ENCODE data around the gene WFDC9.
A peak's percentile ranks its signal among the peaks of the same experiment; 100 is the strongest.
"Not testable (repeated sequence)": the region's sequence is repeated elsewhere in the genome, so short reads cannot be mapped to it uniquely, and the experiment has no call there.

The WFDC9 gene

GRCh38 chr20:45631184-45631583, at the start of gene WFDC9:
TSS of gene WFDC9 (minus strand) at chr20:45631284. CDS start at chr20:45610181, 21,103 bp downstream.
- DNase-seq = no peak

GRCh38 chr20:45679650-45680049, 48.6 kb upstream of the WFDC9 start:
- no peak for DNase-seq

GRCh38 chr20:45672765-45673164, 41.7 kb upstream of the WFDC9 start:
- no peak for DNase-seq

GRCh38 chr20:45670139-45670538, 39.1 kb upstream of the WFDC9 start, which contains the start of gene WFDC11:
TSS of gene WFDC11 (minus strand) at chr20:45670239. CDS start at chr20:45650600, 19,639 bp downstream.
- no peak for DNase-seq

DNA sequence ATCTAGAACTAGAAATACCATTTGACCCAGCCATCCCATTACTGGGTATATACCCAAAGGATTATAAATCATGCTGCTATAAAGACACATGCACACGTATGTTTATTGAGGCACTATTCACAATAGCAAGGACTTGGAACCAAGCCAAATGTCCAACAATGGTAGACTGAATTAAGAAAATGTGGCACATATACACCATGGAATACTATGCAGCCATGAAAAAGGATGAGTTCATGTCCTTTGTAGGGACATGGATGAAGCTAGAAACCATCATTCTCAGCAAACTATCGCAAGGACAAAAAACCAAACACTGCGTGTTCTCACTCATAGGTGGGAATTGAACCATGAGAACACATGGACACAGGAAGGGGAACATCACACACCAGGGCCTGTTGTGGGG, 26.0 kb upstream of the WFDC9 start:
- not testable (repeated sequence) for DNase-seq

GRCh38 chr20:45651726-45652125, 20.6 kb upstream of the WFDC9 start:
- not testable (repeated sequence) for DNase-seq

- no peak for DNase-seq
These were observed 18.3 kb upstream of the WFDC9 start for GRCh38 chr20:45649312-45649863.

- DNase-seq = no peak
These were observed 16.5 kb upstream of the WFDC9 start for GRCh38 chr20:45647441-45648050.

- no peak for DNase-seq
These were observed 15.8 kb upstream of the WFDC9 start for GRCh38 chr20:45646875-45647274.

- not testable (repeated sequence) for DNase-seq
These were observed 14.8 kb upstream of the WFDC9 start for GRCh38 chr20:45645869-45646268.

GRCh38 chr20:45641076-45641475, 10.0 kb upstream of the WFDC9 start:
- not testable (repeated sequence) for DNase-seq

- DNase-seq = no peak
These were observed 8.6 kb upstream of the WFDC9 start for GRCh38 chr20:45639687-45640086.

DNA sequence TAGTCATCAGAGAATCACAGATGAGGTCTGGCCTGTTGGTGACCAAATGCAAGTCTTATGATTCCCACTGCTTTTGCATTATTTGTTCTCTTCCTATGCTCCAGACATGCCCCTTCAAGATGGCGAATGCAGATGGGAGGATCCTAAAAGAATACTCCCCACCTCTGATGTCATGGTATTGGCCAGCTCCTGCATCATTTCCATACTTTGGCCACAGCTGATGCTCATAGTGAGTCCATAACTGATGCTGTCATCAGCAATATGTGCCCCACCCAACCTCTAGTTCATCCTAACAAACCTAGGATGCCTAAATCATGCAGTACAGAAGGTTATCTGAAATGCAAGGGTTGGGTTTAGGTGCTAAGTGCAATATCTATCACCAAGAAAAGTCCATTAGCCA, 5.4 kb upstream of the WFDC9 start:
- DNase-seq = no peak

GRCh38 chr20:45630371-45630770, 713 bp downstream of the WFDC9 start:
- no peak for DNase-seq

GRCh38 chr20:45629496-45630100, 1.5 kb downstream of the WFDC9 start, which contains the start of gene WFDC10A:
TSS of gene WFDC10A (plus strand) at chr20:45629739. CDS start at chr20:45629814, 75 bp downstream.
- peak; percentile 27 for DNase-seq

GRCh38 chr20:45626540-45626939, 4.5 kb downstream of the WFDC9 start:
- no peak for DNase-seq

DNA sequence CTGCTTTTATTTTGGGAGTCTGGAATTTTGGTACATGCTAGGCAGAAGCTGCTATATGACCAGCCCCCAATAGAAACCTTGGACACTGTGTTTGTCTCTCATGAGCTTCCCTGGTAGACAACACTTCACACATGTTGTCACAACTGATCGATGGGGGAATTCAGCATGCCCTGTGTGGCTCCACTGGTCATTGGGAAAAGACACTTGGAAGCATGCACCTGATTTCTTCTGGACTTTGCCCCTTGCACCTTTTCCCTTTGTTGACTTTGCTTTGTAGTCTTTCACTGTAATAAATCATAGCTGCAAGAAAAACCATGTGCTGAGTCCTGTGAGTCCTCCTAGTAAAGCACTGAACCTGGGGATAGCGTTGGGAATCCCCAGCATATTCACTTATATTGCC, 9.5 kb downstream of the WFDC9 start:
- DNase-seq = peak; percentile 6

GRCh38 chr20:45617591-45617990, 13.5 kb downstream of the WFDC9 start:
- DNase-seq = no peak

GRCh38 chr20:45612314-45612713, 18.8 kb downstream of the WFDC9 start:
- DNase-seq = no peak

DNA sequence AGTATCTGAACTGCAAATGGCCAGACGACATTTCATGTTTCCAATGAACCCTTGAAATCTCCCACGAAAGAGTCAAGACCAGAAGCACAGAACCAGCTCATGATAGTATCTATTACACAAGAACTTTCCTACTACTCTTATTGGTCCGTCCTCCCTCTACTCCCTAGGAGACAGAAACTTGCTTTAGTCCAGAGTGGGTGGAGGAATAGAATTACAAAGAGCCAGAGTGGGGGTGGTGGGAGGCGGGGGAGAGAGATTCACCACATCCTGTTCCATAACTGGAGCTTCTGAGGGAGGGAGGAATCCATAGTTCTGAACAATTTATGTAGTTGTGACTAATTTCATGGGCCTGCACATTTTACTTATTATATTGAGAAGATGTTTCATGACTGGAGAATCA, 20.0 kb downstream of the WFDC9 start:
- no peak for DNase-seq

DNA sequence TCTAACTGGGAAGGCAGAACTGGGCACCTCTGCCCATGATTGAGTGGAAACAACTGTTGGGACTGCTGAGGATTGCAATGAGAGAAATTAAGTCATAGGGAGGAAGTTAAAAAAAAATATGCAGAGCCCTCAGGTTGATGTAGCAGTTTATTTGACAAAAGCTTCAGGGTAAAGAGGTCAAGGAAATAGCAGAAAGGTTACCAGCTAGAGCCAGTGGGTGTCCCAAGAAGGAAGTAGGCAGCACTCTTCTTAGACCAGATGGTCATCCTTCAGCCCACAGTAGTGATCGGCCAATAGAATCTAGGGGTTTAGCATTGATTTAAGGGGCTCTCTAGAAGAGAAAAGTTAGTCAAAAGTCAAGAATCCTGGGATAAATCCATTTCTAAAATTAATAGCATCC, 23.3 kb downstream of the WFDC9 start:
- no peak for DNase-seq

DNA sequence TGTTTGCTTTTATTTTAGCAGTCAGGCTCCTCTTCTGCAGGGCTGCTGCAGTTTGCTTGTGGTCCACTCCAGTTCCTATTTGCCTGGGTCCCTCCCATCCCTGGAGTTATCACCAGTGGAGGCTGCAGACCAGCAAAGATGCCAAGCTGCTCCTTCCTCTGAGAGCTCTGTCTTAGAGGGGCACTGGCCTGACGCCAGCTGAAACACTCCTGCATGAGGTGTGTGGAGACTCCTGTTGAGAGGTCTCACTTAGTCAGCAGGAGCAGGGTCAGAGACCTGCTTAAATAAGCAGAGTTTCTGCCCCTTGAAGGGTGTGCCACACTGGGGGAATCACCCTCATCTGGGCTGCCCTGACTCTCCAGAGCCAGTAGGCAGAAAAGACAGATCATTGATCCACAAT, 35.8 kb downstream of the WFDC9 start:
- DNase-seq = no peak

DNA sequence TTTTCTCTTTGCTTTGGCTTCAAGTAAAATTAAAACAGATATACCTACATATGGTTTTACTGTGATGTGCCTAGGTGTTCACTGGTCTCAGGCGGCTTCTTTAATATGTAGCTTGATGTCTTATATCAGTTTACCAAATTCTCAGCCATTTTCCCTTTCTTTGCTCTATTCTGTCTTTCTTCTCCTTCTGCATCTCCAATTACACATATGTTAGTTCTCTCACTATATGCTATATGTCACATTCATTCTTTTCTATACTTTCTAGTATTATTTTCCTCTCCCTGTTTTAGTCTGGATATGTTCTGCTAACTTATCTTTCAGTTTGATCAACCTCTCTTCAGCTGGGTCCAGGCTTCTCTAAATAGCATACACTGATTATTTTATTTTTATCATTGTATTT, 37.6 kb downstream of the WFDC9 start:
- DNase-seq = no peak

DNA sequence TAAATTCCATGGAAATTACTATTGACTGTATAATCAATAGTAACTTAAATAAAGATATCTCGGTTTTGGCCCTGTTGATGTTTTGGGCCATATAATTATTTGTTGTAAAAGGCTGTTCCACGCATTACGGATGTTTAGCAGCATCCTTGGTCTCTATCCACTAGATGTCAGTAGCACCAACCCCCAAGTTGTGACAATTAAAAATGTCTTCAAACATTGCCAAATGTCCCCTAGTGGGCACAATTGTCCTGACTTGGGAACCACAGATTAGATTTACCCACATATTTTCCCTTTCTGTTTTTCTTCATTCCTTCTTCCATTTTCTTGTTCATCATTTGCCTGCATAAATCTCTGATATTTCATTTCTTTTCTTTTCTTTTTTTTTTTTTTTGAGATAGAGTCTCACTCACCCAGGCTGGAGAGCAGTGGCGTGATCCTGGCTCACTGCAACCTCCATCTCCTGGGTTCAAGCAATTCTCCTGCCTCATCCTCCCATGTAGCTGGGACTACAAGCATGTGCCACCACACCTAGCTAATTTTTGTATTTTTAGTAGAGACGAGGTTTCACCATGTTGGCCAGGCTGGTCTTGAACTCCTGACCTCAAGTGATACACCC, 38.4 kb downstream of the WFDC9 start:
- DNase-seq = peak; percentile 11
